Effector memory CD8-positive, alpha-beta T cell (primary cell): Measurements from ENCODE around the gene CUL4A.

Source experiments
- ATAC-seq: fragments of 150-1000 bp; cut with Tn5 transposase; replicated peaks from 2 replicates; pipeline ENCODE4 v1.10.0; 2021; ENCODE audit warnings: mild to moderate bottlenecking, moderate library complexity
- DNase-seq, 3 experiments: peaks; one replicate each; pipeline ENCODE4 v3.0.0; 2021
- H3K27ac Mint-ChIP-seq, 2 donors: one replicate each; pipeline ENCODE4 v1.8.0; 2022; ENCODE audit warnings: mild to moderate bottlenecking in 2 of 2, mixed read lengths in 2 of 2, moderate library complexity in 2 of 2
- H3K27me3 Mint-ChIP-seq, 2 donors: one replicate each; pipeline ENCODE4 v1.8.0; 2022; ENCODE audit warnings: mixed read lengths in 2 of 2
- H3K36me3 Mint-ChIP-seq: one replicate; pipeline ENCODE4 v1.8.0; 2022; ENCODE audit warnings: mild to moderate bottlenecking, moderate library complexity, mixed read lengths; ENCODE audit not compliant: insufficient read depth
- H3K4me1 Mint-ChIP-seq, 2 donors: one replicate each; pipeline ENCODE4 v1.8.0; 2022; ENCODE audit warnings: low read depth in 2 of 2, mixed read lengths in 2 of 2
- H3K4me3 Mint-ChIP-seq, 2 donors: one replicate each; pipeline ENCODE4 v1.8.0; 2022; ENCODE audit warnings: mild to moderate bottlenecking in 2 of 2, mixed read lengths in 2 of 2, moderate library complexity in 2 of 2
- H3K9me3 Mint-ChIP-seq, 2 donors: one replicate each; pipeline ENCODE4 v1.8.0; 2022; ENCODE audit warnings: mixed read lengths in 2 of 2

The CUL4A gene

DNA sequence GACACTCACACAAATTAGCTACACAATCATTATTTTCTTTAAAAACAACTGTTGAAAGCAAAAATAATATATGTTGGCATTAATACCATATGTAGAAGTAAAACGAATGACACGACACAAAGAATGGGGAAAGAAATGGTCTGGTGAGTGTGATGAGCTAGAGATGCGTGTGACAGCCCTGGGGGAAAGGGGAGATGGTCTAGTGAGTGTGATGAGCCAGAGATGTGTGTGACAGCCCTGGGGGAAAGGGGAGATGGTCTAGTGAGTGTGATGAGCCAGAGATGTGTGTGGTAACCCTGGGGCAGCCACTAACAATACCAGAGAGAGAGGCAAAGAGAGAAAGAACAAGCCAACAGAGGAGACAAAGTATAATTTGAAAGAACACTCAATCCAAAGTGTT is 65.3 kb downstream of the CUL4A start:
- Mint-ChIP-seq H3K4me3 (no peak overlapping the region), H3K27ac (no peak overlapping the region)

GRCh38 chr13:113275387-113275786 is 66.0 kb downstream of the CUL4A start:
- Mint-ChIP-seq H3K9me3 (no peaks in the 10 kb centered on the region), H3K36me3 (no peaks in the 10 kb centered on the region), H3K27me3 (peaks cover 10 to 14% of the 10 kb centered on the region in 2 donors), H3K4me1 (no peaks in the 10 kb centered on the region), H3K27ac (no peak overlapping the region), H3K4me3 (no peak overlapping the region)
- DNase-seq = no peak
- no peak for ATAC-seq

More for the DNA sequence above, 65.3 kb downstream of the CUL4A start:
- no peak for ATAC-seq
- Mint-ChIP-seq H3K9me3 (no peaks in the 10 kb centered on the region), H3K4me1 (no peaks in the 10 kb centered on the region), H3K36me3 (no peaks in the 10 kb centered on the region), H3K27me3 (peaks cover 10 to 14% of the 10 kb centered on the region in 2 donors)
- no peak for DNase-seq

DNA sequence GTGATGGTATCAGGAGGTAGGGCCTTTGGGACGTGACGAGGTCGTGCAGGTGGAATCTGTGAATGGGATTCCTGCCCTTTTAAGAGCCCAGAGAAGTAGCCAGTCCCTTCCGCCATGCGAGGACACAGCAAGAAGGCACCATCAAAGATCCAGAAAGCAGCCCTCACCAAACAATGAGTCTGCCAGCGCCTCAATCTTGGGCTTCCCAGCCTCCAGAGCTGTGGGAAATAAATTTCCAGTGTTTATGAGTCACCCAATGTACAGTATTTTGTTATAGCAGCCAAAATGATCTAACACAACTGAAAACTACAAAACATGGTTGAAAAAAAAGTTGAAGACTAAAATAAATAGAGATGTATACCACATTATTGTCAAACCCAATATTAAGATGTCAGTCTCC is 70.7 kb downstream of the CUL4A start:
- Mint-ChIP-seq H3K27ac (no peak overlapping the region), H3K27me3 (peaks cover 16 to 21% of the 10 kb centered on the region in 2 donors), H3K4me3 (no peak overlapping the region), H3K9me3 (no peaks in the 10 kb centered on the region), H3K36me3 (no peaks in the 10 kb centered on the region), H3K4me1 (no peaks in the 10 kb centered on the region)
- DNase-seq = no peak
- no peak for ATAC-seq

DNA sequence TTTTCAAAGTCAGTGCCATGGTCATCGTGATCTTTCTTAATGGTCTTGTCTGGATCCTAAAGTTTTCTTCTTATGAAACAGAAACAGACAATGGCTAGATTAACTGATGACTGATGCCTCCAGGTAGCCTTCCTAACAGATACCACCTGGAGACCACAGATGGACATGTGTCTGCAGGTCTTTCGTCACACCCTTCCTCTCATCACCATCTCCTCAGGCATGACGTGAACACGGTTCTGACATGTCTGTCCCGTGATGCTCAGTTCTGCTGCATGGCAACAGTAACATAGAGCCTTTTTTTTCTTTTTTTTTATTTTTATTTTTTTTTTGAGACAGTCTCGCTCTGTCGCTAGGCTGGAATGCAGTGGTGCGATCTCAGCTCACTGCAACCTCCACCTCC is 74.5 kb downstream of the CUL4A start:
- ATAC-seq = no peak
- H3K4me3 Mint-ChIP-seq = no peak overlapping the region
- no peaks in the 10 kb centered on the region for H3K9me3 Mint-ChIP-seq
- H3K27ac Mint-ChIP-seq = no peak overlapping the region
- H3K36me3 Mint-ChIP-seq = no peaks in the 10 kb centered on the region
- H3K27me3 Mint-ChIP-seq = peaks cover 24 to 30% of the 10 kb centered on the region in 2 donors
- DNase-seq = no peak
- no peaks in the 10 kb centered on the region for H3K4me1 Mint-ChIP-seq

- no peak for ATAC-seq
- Mint-ChIP-seq H3K4me1 (peaks cover 8 to 13% of the 10 kb centered on the region in 2 donors), H3K27me3 (peaks cover 55 to 71% of the 10 kb centered on the region in 2 donors)
Observed at GRCh38 chr13:113288880-113289279, 79.5 kb downstream of the CUL4A start.

DNA sequence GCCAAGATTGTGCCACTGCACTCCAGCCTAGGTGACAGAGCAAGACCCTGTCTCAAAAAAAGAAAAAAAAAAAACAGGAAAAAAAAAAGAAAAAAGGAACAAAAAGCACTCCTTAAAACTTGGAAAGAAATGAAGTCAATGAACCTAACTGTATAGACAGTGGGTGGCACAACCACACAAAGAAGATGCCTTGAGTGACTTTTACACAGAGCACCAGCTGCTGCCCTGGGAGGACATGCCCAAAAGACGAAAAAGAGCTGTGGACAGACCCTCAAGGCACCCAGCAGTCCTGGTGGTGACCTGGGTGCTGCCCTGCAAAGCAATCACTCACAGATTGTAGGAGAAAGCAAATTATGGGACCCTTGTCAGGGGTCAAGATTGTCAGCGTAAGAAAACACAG is 81.7 kb downstream of the CUL4A start:
- peak overlapping the region in 1 of 2 donors; percentile 34 for H3K4me3 Mint-ChIP-seq
- H3K4me1 Mint-ChIP-seq = peaks cover 8 to 14% of the 10 kb centered on the region in 2 donors
- peaks cover 53 to 71% of the 10 kb centered on the region in 2 donors for H3K27me3 Mint-ChIP-seq
- no peaks in the 10 kb centered on the region for H3K9me3 Mint-ChIP-seq
- no peak overlapping the region for H3K27ac Mint-ChIP-seq
- ATAC-seq = no peak
- peaks cover 17% of the 10 kb centered on the region for H3K36me3 Mint-ChIP-seq
- DNase-seq = no peak

More at GRCh38 chr13:113288880-113289279, 79.5 kb downstream of the CUL4A start:
- Mint-ChIP-seq H3K9me3 (no peaks in the 10 kb centered on the region), H3K4me3 (no peak overlapping the region), H3K36me3 (peaks cover 2% of the 10 kb centered on the region), H3K27ac (no peak overlapping the region)
- DNase-seq = no peak

DNA sequence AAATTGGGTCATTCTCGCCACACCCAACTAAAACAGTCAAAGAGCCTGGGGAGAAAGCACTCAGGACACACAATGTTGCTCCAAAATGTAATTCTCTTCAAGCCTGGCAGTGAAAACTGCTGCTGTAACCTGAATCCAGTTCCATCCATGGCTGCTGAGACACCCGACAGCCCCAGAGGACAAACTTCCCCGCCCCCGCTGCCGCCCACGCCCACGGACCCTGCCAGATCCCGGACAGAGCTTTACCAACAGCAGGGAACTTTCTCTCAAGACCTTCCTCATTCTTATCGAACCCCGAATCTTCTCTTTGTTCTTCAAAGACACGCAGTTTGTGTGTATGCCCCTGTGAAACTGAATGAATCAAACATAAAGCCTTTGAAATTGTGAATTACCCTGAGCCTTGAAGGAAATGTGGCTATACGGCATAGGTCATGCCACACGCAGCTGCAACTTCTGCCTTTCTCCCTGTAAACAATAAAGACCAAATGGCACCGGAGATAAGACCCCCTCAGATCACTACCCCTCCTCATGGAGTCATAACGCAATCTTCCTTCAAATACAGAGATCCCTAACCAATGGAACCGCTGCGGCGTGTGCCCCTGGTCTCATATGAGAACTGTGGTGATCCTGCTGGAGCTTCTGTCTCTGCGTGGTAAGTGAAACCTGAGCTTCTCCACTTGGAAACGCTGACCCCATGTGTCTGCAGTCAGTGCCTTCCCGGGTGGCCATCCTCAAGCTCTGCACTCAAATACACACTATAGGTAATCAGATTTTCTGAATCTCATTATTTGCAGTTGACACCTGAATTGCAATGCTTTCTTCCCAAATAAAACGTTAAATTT is 82.8 kb downstream of the CUL4A start:
- peaks cover 2 to 7% of the 10 kb centered on the region in 2 donors for H3K9me3 Mint-ChIP-seq
- ATAC-seq (no peak), DNase-seq (no peak)
- peaks cover 28% of the 10 kb centered on the region for H3K36me3 Mint-ChIP-seq
- peak overlapping the region; percentile 32 to 39 for H3K27ac Mint-ChIP-seq
- H3K4me1 Mint-ChIP-seq = peaks cover 16 to 20% of the 10 kb centered on the region in 2 donors
- peaks cover 54 to 74% of the 10 kb centered on the region in 2 donors for H3K27me3 Mint-ChIP-seq
- peak overlapping the region; percentile 48 to 73 for H3K4me3 Mint-ChIP-seq

- peaks cover 2 to 7% of the 10 kb centered on the region in 2 donors for H3K9me3 Mint-ChIP-seq
- peaks cover 52 to 66% of the 10 kb centered on the region in 2 donors for H3K27me3 Mint-ChIP-seq
- DNase-seq (no peak), ATAC-seq (no peak)
- H3K4me3 Mint-ChIP-seq = no peak overlapping the region
- H3K4me1 Mint-ChIP-seq = peaks cover 29 to 33% of the 10 kb centered on the region in 2 donors
- H3K27ac Mint-ChIP-seq = no peak overlapping the region
- peaks cover 39% of the 10 kb centered on the region for H3K36me3 Mint-ChIP-seq
Observed at GRCh38 chr13:113293686-113294085, 84.3 kb downstream of the CUL4A start.

- no peak for DNase-seq
- Mint-ChIP-seq H3K4me3 (peak overlapping the region; percentile 83 to 93), H3K36me3 (peaks cover 48% of the 10 kb centered on the region), H3K27me3 (peaks cover 34 to 45% of the 10 kb centered on the region in 2 donors), H3K27ac (peak overlapping the region in 1 of 2 donors; percentile 99), H3K9me3 (peaks cover 2 to 7% of the 10 kb centered on the region in 2 donors), H3K4me1 (peaks cover 32 to 39% of the 10 kb centered on the region in 2 donors)
- no peak for ATAC-seq
Observed at GRCh38 chr13:113295776-113296175, 86.4 kb downstream of the CUL4A start.

DNA sequence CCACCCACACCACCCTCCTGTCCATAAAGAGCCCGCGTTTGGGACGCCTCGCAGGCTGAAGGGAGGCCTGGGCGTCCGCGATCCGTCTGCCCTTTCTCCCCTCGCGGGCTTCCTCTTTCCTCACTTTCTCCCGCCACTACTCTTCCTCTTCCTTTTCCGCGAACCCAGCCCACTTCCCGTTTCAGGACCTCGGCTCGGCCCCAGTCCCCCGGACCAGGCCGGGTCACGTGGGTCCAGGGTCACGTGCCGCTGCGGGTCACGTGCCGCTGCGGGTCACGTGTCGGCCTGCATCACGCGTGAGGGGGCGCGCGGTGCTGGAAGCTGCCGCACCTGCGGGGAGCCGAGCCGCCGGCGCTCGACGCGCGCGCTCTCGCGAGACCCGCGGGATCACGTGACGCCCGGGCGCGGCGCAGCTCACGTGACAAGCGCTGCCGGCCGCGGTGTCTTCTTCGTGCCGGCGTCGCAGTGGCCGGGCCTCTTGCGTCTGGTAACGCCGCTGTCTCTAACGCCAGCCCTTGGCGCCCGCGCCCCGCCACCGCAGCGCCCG is 87.5 kb downstream of the CUL4A start, which contains the start of gene LAMP1:
LAMP1 (plus strand) TSS at position 417 of the 547 bp plus-strand sequence. CDS start 196 bp downstream, outside the sequence.
- peak within 1 kb of the TSS; percentile 99 to 100 for H3K27ac Mint-ChIP-seq
- peaks cover 46% of the 10 kb centered on the region for H3K36me3 Mint-ChIP-seq
- H3K4me3 Mint-ChIP-seq = peak within 1 kb of the TSS; percentile 83 to 93
- DNase-seq = peak; percentile 99 to 100 (median 99)
- H3K4me1 Mint-ChIP-seq = peaks cover 35 to 37% of the 10 kb centered on the region in 2 donors
- H3K27me3 Mint-ChIP-seq = peaks cover 25 to 33% of the 10 kb centered on the region in 2 donors
- ATAC-seq = peak; percentile 79
- peaks cover 2 to 7% of the 10 kb centered on the region in 2 donors for H3K9me3 Mint-ChIP-seq

DNA sequence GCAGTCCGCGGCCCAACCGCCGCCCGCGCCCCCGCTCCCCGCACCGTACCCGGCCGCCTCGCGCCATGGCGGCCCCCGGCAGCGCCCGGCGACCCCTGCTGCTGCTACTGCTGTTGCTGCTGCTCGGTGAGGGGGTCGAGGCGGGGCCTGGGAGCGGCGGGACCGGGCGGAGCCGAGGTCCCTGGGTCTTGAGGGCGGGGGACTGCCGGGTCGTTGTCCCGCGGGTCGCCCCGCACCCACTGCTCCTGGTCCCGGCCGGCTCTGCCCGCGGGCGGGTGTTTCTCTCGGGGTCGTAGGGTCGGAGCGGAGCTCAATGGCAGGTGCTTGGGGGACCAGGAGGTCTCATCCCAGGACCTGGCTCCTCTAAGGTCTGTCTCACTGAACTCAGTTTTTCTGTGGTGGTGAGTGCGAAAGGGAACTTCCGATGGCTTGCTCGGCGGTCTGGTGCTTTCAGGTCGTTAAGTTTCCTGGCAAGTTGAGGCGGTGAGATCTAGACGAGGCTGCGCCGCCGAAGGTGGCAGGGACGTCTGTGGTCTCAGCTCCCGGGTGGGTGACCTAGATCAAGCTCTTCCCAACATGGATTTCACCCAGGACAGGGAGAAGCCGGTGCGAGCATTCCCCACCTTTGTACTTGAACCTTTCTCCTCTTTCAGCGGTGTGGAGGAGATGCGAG is 88.1 kb downstream of the CUL4A start:
- Mint-ChIP-seq H3K9me3 (peaks cover 2 to 7% of the 10 kb centered on the region in 2 donors), H3K4me3 (peak overlapping the region; percentile 83 to 93), H3K4me1 (peaks cover 29 to 31% of the 10 kb centered on the region in 2 donors), H3K27me3 (peaks cover 19 to 27% of the 10 kb centered on the region in 2 donors), H3K27ac (peak overlapping the region; percentile 99 to 100), H3K36me3 (peaks cover 47% of the 10 kb centered on the region)
- ATAC-seq (peak; percentile 77), DNase-seq (peak; percentile 61 to 66 (median 63))

GRCh38 chr13:113298043-113298945 is 88.9 kb downstream of the CUL4A start:
- H3K36me3 Mint-ChIP-seq = peaks cover 54% of the 10 kb centered on the region
- DNase-seq = no peak

More at GRCh38 chr13:113298043-113298945, 88.9 kb downstream of the CUL4A start:
- peaks cover 14 to 19% of the 10 kb centered on the region in 2 donors for H3K27me3 Mint-ChIP-seq
- peaks cover 2 to 7% of the 10 kb centered on the region in 2 donors for H3K9me3 Mint-ChIP-seq
- no peak for ATAC-seq
- peaks cover 34 to 35% of the 10 kb centered on the region in 2 donors for H3K4me1 Mint-ChIP-seq
- peak overlapping the region; percentile 83 to 93 for H3K4me3 Mint-ChIP-seq
- peak overlapping the region; percentile 99 to 100 for H3K27ac Mint-ChIP-seq
